HUES64 (cell line): ENCODE results near the gene PTPRS.

Experiments used
- H3K27ac ChIP-seq: 2 replicates; pipeline ENCODE4 v1.7.0; 2013; ENCODE audit warnings: low read depth, low read length, inconsistent platforms
- H3K27me3 ChIP-seq: 2 replicates; pipeline ENCODE4 v1.6.1; 2013; ENCODE audit warnings: mild to moderate bottlenecking, low read length; ENCODE audit not compliant: insufficient read depth
- H3K36me3 ChIP-seq: 2 replicates; pipeline ENCODE4 v1.6.1; 2013; ENCODE audit warnings: mild to moderate bottlenecking, low read length; ENCODE audit not compliant: insufficient read depth
- H3K4me1 ChIP-seq: 2 replicates; pipeline ENCODE4 v1.6.1; 2013; ENCODE audit warnings: mild to moderate bottlenecking, low read length, moderate library complexity; ENCODE audit not compliant: insufficient read depth
- H3K4me3 ChIP-seq: 2 replicates; pipeline ENCODE4 v1.5.1; 2013; ENCODE audit warnings: mild to moderate bottlenecking, low read length, moderate library complexity
- H3K9ac ChIP-seq: 2 replicates; pipeline ENCODE4 v1.6.1; 2013; ENCODE audit warnings: mild to moderate bottlenecking, low read depth, low read length
- H3K9me3 ChIP-seq: 2 replicates; pipeline ENCODE4 v1.6.1; 2013; ENCODE audit warnings: low read depth, low read length; ENCODE audit not compliant: insufficient read depth
- WGBS: fragments of 150-250, 120-280 bp; methylation state at CpG from one replicate; pipeline ENCODE4 v1.1.7; 2013; ENCODE audit warnings: missing lambda C conversion rate; 5-methylcytosine and 5-hydroxymethylcytosine counted together

The PTPRS gene

DNA sequence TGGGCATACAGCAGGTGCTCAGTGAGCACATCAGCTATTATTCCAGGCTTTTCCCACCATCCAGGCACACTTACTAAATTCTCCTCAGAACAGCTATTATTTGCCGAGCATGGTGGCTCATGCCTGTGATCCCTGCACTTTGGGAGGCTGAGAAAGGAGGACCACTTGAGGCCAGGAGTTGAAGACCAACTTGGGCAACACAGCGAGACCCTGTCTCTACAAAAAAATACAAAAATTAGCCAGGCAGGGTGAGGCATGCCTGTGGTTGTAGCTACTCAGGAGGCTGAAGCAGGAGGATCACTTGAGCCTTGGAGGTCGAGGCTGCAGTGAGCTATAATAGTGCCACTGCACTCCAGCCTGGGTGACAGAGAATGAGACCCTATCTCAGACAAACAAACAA is 35.4 kb downstream of the PTPRS start:
- 0 out of 2 replicates have a peak, but pooled peaks cover 4% of the 10 kb centered on the region for H3K36me3 ChIP-seq
- no peaks in the 10 kb centered on the region for H3K9me3 ChIP-seq
- no peaks in the 10 kb centered on the region for H3K27me3 ChIP-seq
- no peak overlapping the region for H3K27ac ChIP-seq
- WGBS = 91% methylated on average over 3 of the region's 3 CpGs
- peaks cover 6% of the 10 kb centered on the region; the same call in 1 of the 2 replicates for H3K4me1 ChIP-seq
- H3K9ac ChIP-seq = no peak overlapping the region
- no peak overlapping the region for H3K4me3 ChIP-seq

DNA sequence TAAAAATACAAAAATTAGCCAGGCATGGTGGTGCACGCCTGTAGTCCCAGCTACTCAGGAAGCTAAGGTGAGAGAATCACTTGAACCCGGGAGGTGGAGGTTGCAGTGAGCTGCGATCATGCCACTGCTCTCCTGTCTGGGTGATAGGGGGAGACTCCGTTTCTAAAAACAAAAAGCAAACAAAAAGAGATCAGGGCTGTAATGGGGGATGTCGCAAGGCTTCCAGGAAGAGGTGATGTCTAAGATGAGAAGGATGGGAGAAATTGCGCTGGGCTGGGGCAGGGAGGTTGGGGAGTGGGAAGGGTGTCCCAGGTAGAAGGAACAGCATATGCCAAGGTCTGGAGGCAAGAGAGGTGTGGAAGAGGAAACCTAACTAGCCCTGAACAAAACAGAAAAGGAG is 36.1 kb downstream of the PTPRS start:
- 92% methylated on average over 6 of the region's 6 CpGs for WGBS
- Histone ChIP-seq H3K27me3 (no peaks in the 10 kb centered on the region), H3K4me3 (no peak overlapping the region), H3K4me1 (peaks cover 6% of the 10 kb centered on the region; the same call in 1 of the 2 replicates), H3K27ac (no peak overlapping the region), H3K9ac (no peak overlapping the region), H3K36me3 (0 out of 2 replicates have a peak, but pooled peaks cover 4% of the 10 kb centered on the region), H3K9me3 (no peaks in the 10 kb centered on the region)

DNA sequence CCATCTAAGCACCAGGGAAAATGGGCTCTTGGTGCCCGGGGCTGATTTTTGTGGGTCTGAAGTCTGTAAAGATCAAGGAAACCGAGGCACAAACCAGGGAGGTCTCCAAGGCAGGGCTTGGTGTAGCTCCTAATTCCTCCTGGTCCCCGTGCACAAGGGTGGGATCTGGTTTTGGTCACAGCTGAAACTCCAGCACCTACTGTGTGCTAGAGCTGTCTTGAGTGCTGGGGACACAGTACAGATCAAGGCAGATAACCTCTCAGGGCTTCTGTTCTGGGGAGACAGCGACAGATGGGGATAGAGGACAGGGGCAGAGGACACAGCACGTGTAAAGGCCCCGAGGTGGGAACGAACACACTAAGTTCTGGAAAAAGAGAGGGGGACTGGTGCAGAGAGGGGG is 37.4 kb downstream of the PTPRS start:
- 95% methylated on average over 7 of the region's 7 CpGs for WGBS
- Histone ChIP-seq H3K9ac (no peak overlapping the region), H3K27me3 (no peaks in the 10 kb centered on the region), H3K4me3 (no peak overlapping the region), H3K9me3 (no peaks in the 10 kb centered on the region), H3K36me3 (0 out of 2 replicates have a peak, but pooled peaks cover 4% of the 10 kb centered on the region), H3K4me1 (peaks cover 6% of the 10 kb centered on the region; the same call in 1 of the 2 replicates), H3K27ac (no peak overlapping the region)

- Histone ChIP-seq H3K9ac (no peak overlapping the region), H3K9me3 (no peaks in the 10 kb centered on the region), H3K27ac (no peak overlapping the region), H3K4me3 (no peak overlapping the region), H3K4me1 (peaks cover 6% of the 10 kb centered on the region; the same call in 1 of the 2 replicates), H3K36me3 (no peaks in the 10 kb centered on the region), H3K27me3 (no peaks in the 10 kb centered on the region)
- 92% methylated on average over 9 of the region's 9 CpGs for WGBS
Measured at GRCh38 chr19:5302396-5302795, 38.2 kb downstream of the PTPRS start.

DNA sequence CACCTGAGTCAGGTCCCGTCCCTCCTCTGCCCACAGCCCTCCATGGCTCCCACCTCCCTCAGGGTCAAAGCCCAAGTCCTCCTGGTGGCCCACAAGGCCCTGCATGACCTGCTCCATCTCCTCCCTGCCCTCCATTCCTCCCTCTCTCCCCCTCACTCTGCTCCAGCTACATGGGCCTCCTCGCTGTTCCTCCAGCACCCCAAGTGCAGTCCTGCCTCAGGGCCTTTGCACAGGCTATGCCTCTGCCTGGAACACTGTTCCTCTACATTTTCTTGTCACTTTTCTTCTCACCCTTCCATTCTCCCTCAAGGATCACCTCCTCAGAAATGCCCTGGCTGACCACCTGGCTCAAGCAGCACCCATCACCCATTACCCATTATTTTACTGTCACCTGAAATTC is 41.5 kb downstream of the PTPRS start:
- Histone ChIP-seq H3K4me1 (no peaks in the 10 kb centered on the region; the same call in 1 of the 2 replicates), H3K27me3 (no peaks in the 10 kb centered on the region), H3K36me3 (no peaks in the 10 kb centered on the region), H3K27ac (no peak overlapping the region), H3K9me3 (no peaks in the 10 kb centered on the region), H3K4me3 (no peak overlapping the region), H3K9ac (no peak overlapping the region)
- 96% methylated on average over 2 of the region's 2 CpGs for WGBS

DNA sequence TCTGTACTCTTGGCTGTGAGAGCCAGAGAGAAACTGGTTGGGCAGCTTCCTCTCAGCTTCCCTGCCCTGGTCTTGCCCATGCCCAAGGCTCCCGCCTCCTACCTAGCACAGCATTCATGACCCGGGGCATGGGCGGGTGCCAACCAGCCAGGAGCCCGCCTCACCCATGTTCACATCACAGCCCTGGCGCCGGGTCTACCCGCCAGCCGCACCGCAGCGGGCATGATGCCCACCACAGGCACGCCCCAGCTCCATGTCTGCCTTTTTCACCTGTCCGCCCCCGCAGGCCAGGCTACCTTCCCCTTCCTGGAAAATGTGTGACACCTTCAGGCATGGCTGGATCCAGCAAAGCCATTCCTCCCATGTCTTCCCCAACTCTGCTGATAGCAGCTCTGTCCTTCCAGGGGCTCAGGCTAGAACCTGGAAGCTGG is 42.1 kb downstream of the PTPRS start:
- no peaks in the 10 kb centered on the region for H3K27me3 ChIP-seq
- no peaks in the 10 kb centered on the region for H3K36me3 ChIP-seq
- no peaks in the 10 kb centered on the region; the same call in 1 of the 2 replicates for H3K4me1 ChIP-seq
- H3K9ac ChIP-seq = no peak overlapping the region
- H3K27ac ChIP-seq = no peak overlapping the region
- WGBS = 98% methylated on average over 13 of the region's 13 CpGs
- no peaks in the 10 kb centered on the region for H3K9me3 ChIP-seq
- no peak overlapping the region for H3K4me3 ChIP-seq

DNA sequence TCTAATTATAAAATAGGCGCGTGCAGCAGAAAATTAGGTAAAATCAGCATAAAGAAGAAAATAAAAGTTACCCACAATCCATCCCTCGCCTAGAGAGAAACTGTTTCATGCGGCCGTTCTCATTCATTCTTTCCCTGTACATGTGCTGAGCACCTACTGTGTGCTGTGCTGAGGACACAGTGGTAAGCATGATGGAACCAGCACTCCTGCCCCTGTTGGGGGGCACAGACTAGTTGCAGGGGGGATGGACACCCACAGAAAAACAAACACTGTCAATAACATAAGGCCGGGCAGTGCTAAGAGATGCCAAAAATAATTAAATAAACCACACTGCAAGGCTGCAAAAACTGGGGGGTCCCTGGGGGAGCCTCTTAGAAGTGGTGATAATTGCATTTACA is 43.3 kb downstream of the PTPRS start:
- 100% methylated on average over 5 of the region's 6 CpGs for WGBS
- Histone ChIP-seq H3K36me3 (no peaks in the 10 kb centered on the region), H3K9me3 (no peaks in the 10 kb centered on the region), H3K4me3 (no peak overlapping the region), H3K27ac (no peak overlapping the region), H3K9ac (no peak overlapping the region), H3K4me1 (peaks cover 1% of the 10 kb centered on the region; the same call in 1 of the 2 replicates), H3K27me3 (no peaks in the 10 kb centered on the region)

GRCh38 chr19:5296457-5297271 is 43.9 kb downstream of the PTPRS start:
- Histone ChIP-seq H3K36me3 (no peaks in the 10 kb centered on the region), H3K9me3 (no peaks in the 10 kb centered on the region), H3K9ac (no peak overlapping the region), H3K27me3 (no peaks in the 10 kb centered on the region), H3K27ac (no peak overlapping the region), H3K4me3 (no peak overlapping the region), H3K4me1 (peaks cover 6% of the 10 kb centered on the region; the same call in 1 of the 2 replicates)
- WGBS = 89% methylated on average over 12 of the region's 16 CpGs

GRCh38 chr19:5296021-5296420 is 44.6 kb downstream of the PTPRS start:
- Histone ChIP-seq H3K4me1 (peaks cover 6% of the 10 kb centered on the region; the same call in 1 of the 2 replicates), H3K4me3 (no peak overlapping the region), H3K36me3 (no peaks in the 10 kb centered on the region), H3K27me3 (no peaks in the 10 kb centered on the region), H3K9me3 (no peaks in the 10 kb centered on the region), H3K27ac (no peak overlapping the region), H3K9ac (no peak overlapping the region)
- WGBS = 93% methylated on average over 5 of the region's 6 CpGs

DNA sequence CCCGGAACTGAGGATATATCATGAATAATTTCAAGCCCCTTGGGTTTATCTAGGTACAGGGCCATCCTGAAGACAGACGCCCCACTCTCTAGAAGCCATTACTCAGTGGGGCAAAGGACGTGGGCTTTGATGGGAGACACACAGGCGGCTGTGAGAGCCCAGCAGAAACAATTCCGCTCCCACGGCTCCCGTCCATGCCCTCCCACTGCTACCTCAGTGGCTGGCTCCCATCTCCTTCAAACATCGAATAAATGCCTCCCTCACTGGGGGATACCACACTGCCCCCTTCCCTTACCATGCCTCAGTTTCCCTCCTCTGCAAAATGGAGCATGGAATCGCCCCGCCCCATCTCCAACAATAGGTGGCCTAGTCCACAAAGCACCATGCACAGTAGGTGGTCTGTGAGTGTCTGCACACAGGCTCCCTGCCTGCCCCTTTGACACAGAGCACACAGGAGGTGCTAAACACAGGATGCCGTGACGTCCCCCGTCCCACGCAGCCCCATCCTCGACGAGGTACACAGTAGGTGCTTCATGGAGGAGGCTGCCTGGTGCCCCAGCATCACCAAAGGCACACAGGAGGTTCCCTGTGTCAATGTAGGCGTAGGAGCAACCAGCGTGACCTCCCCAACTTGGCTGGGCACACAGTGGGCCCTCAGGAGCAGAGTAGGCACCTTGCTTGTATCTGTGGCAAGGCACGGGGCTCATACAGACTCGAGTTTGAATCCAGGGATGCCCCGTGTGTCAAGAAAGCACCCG is 46.0 kb downstream of the PTPRS start:
- H3K4me3 ChIP-seq = peak overlapping the region; percentile 74
- no peak overlapping the region for H3K9ac ChIP-seq
- no peaks in the 10 kb centered on the region for H3K36me3 ChIP-seq
- 71% methylated on average over 22 of the region's 22 CpGs for WGBS
- peak overlapping the region; percentile 55; the same call in 1 of the 2 replicates for H3K27ac ChIP-seq
- peaks cover 6% of the 10 kb centered on the region; the same call in 1 of the 2 replicates for H3K4me1 ChIP-seq
- H3K9me3 ChIP-seq = no peaks in the 10 kb centered on the region
- H3K27me3 ChIP-seq = no peaks in the 10 kb centered on the region
